Skeletal muscle cell (primary cell): ENCODE data around the gene NODAL.
A peak's percentile ranks its signal among the peaks of the same experiment; 100 is the strongest.

Experiments used
- DNase-seq: peaks from one replicate; pipeline ENCODE4 v3.0.0-alpha.2; 2010; ENCODE audit warnings: low read depth
- H3K4me3 ChIP-seq: 2 replicates; pipeline ENCODE4 v1.5.1; 2011; ENCODE audit warnings: low read depth, mild to moderate bottlenecking, control low read depth, low read length, moderate library complexity

Gene NODAL

DNA sequence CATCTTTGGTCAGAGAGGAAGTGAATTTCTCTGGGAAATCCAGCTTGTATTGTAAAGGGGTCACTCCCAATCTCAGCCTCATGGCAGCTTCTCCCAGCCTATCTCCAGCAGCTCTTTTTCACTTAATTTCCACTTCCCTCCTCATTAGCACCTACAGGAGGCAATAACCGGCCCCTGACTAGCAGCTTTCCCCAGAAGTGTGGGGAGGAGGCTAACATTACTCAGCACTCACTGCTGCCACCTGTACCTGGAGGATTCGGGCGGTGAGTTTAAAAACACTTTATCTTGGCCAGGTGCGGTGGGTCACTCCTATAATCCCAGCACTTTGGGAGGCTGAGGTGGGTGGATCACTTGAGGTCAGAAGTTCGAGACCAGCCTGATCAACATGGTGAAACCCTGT, 3.8 kb downstream of the NODAL start:
- no peak overlapping the region for H3K4me3 ChIP-seq

DNA sequence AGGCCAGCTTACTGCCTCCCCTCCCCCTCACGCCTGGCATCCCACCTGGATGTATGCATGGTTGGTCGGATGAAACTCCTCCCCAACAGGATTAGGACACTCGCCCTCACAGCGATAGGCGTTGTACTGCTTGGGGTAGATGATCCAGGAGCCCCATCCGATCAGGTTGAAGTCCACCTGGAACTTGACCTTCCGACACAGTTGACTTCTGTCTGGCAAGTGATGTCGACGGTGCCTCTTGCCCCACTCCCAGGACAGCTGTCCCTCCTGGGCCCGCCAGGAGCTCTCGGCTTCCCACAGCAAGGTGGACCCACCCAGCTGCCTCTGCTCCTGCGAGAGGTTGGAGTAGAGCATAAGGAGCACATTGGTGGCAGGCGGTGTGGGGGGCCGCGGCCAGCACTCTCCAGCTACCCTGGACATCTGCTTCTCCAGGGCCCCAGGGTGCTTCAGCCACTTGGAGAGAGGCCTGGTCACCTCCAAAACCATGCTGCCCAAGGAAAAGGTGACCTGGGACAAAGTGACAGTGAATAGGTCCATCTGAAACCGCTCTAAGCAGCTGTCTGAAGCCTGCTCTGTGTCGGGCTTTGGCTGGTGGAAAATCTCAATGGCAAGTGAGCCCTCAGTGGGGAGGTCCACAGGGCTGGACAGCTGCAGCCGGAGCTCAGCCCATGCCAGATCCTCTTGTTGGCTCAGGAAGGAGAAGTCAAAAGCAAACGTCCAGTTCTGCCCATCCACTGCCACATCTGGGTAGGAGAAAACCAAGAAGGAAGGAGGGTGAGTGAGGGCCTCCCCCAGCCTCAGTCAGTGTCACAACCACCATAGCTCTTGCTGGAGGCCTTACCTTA, 6.0 kb downstream of the NODAL start:
- no peak overlapping the region for H3K4me3 ChIP-seq
- no peak for DNase-seq

More for the DNA sequence above, 3.8 kb downstream of the NODAL start:
- DNase-seq, result no peak

DNA sequence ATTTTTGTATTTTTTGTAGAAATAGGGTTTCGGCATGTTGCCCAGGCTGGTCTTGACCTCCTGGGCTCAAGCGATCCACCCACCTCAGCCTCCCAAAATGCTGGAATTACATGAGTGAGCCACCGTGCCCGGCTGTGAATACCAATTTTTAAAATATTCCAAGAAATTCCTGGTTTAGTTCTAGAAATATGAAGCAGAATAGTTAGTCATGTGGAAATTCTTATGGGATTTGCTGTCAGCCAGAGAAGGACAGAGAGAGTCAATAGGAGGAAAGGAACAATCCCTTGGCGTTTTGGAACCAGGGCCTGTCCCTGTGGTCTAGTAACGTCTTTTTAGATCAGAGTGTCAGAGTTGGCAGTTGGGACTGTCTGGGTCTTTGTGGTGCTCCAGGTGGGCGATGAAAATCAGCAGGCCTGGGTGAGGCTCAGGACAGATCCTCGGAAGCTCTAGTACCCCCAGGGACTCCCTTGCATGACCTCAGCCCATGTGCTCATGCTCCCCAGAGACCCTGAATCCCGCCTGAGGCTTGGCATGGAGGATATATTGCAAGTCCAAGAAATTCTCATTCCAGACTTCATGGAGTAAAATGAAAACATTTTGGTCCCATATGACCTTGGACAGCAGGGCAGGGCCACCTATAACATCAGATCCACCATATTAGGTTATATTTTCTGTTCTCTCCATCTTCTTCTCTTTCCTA, 7.8 kb downstream of the NODAL start:
- DNase-seq, result no peak
- no peak overlapping the region for H3K4me3 ChIP-seq

DNA sequence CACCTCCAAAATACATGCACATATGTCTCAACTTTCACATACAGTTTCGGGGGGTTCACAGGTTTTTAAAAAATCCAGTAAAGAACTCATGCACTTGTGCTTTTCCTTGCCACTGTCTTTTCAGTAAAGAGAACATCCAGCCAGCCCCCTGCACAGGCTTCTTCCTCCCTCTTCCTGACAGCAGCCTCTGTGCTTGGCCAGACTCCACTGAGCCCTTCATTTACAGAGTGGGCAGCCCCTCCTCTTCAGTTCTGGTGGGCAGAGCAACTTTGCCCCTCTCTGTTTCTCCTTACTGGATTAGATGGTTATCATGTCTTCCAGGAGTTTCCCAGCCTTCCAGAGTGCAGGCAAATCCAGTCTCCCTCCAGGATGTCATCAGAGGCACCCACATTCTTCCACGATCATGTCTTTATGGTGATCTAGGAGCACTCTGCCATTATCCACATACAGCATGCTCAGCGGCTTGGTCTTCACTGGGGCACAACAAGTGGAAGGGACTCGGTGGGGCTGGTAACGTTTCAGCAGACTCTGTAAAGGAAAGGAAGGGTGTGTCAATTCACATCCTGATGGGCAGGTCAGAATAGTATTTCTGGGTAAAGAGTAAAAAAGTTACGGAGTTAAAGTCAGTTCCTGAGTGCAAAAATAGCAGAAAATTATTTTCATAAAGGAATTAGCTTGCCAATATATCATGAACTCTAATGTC, 8.8 kb downstream of the NODAL start:
- no peak for DNase-seq
- no peak overlapping the region for H3K4me3 ChIP-seq

DNA sequence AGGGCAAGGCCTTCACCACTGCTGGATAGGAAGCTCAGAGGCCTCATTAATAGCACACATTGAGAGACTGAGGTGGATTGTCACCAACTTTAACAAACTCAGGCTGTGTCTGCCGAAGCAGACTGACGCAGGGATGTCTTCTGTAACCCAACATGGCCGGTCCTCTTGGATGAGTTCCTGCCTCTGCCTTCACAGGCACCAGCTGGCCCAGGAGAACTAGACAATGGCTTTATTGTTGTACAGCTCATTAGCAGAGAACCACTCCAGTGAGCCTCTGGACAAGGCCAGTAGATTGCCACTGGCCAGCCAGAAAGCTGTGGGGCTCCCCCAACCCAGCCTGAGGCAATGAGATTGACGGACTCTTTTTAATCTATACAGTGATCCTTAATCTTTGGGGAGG, 9.4 kb downstream of the NODAL start:
- no peak for DNase-seq
- no peak overlapping the region for H3K4me3 ChIP-seq

DNA sequence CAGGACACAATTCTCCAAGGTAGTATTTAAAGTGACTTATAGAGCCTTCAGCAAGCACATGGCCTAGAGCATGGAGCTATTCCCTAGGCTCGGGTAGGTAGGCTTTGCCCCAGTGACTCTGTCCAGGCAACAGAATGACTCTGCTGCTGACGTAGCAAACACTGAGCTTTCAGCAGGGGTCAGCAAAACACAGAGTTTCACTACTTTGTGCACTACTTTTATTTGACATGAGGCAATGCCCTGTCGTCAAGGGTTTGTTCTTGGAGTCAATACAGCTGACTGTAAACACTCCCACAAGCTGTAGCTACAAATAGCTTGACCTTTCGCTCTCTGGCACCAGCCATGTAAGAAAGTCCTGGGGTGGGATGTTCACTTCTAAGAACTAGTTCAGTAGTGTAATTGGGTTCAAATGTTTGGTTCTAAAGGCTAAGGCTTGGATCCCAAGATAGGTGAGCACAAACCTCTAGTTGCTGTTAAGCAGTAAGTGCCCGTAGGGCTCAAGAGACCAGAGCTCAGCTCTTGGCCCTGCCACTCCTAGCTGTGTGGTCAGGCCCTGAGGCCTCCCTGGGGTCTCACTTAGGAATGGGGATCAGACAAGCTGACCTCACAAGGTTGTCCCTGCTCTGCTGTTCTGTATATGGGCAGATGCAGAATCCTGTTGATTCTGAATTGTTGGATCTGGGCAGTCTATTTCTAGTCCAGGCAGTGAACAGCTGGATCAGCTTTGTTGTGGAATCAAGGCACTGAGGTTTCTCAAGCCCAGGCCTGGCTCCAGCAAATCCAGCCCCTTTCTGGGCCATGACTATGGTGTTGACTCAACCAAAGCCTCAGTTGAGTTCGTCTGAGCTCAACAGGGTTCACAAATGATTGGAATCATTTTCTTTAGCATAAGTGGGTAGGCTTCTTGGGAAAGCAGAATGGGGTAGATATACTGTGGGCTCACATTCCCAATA, 10.7 kb downstream of the NODAL start:
- peak; percentile 62 for DNase-seq
- no peak overlapping the region for H3K4me3 ChIP-seq

DNA sequence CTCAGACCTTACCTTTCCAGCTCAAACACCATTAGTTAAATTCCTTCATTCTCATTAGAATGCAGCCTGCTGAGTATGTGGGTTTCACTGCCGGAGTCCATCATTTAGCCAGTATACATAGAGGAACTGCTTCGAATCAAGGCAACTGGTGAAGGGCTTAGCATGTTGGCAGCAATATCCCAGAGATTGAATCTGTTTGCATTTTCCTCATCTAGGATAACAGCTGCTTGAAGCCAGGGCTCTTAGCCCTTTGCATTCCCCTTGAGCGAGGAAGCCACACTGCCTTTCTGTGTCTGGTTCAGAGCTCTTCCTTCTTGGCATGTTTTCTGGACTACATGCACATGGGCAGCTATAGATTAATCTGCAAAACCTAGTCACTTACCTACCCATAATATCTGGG, 14.7 kb downstream of the NODAL start:
- DNase-seq, result no peak
- no peak overlapping the region for H3K4me3 ChIP-seq

DNA sequence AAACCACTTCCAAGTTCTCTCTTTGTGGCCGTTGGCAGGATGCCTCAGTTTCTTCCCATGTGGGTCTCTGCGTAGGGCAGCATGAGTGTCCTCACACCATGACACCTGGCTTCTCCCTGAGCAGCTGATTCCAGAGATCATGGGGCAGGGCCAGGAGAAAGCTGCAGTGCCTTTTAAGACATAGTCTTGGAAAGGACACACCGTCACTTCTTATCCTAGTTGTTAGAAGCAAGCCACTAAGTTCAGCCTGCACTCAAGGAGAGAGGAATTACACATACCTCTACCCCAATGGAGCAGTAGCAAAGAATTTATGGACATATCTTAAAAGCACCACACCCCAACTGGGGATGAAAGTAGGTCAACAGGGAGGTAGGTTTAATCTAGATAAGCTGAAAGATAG, 16.4 kb downstream of the NODAL start:
- no peak overlapping the region for H3K4me3 ChIP-seq
- no peak for DNase-seq

DNA sequence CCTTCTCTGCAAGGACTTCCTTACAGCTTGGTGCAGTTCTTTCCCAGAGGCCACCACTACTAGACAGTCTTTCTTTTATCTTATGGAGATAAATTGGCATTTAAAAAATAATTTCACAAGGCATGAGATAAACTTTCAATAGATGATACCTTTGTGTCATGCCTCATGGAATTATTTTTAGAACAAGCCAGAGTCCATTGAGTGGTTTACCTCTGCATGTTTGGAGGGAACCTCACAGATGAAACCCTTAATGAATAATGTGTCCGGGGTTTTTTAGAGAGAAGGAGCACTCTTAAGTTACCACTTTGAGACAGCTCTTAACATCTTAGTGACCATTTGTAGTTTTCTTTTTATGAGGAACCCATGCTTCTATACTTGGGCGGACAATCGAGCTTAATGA, 17.2 kb downstream of the NODAL start:
- no peak overlapping the region for H3K4me3 ChIP-seq
- no peak for DNase-seq

DNA sequence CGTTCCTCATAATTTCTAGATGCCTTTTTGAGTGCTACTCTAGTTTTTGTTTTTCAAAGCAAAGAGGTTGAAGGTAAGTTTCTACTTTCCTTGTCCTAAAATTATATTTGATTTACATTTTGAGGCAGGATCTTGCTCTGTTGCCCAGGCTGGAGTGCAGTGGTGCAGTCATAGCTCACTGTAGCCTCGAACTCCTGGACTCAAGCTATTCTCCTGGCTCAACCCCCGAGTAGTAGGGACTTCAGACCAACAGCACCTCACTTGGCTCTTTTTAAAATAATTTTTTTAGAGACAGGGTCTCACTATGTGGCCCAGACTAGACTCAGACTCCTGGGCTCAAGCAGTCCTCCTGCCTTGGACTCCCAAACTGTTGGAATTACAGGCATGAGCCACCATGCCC, 22.8 kb downstream of the NODAL start:
- no peak for DNase-seq
- H3K4me3 ChIP-seq, result no peak overlapping the region

DNA sequence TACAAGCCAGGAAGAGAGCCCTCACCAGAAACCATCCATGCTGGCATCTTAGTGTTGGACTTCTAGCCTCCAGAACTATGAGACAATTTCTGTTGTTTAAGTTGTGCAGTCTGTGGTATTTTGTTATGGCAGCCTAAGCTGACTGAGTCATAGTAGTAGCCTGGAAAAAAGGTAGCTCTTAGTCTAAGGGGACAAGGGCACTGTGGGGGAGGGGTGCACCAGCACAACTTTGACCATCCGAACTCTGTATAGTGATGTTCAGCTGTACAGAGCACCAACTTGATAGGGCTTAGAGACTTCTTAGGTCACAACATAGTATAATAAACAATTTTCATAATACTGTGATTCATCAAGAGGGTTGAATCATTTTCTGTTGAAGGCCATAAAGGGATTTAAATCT, 23.3 kb downstream of the NODAL start:
- H3K4me3 ChIP-seq, result no peak overlapping the region
- no peak for DNase-seq

DNA sequence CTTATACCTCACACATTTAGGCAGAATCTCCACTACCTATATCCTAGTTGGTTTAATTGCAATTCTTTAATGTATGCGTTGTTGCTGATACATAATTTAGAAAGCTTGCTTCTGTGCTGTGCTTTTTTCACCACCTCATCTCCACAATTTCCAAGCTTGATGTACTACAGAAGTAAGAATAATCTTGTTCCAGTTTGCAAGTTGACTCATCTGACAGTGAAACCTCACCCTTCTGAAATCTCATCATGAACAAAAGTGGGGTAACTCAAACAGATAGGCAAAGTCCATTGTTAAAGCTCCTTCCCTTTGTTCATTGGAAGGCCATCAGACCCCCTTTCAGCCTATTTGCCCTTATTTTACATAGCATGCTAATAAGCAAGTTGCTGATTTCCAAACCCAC, 23.9 kb downstream of the NODAL start:
- DNase-seq, result no peak

DNA sequence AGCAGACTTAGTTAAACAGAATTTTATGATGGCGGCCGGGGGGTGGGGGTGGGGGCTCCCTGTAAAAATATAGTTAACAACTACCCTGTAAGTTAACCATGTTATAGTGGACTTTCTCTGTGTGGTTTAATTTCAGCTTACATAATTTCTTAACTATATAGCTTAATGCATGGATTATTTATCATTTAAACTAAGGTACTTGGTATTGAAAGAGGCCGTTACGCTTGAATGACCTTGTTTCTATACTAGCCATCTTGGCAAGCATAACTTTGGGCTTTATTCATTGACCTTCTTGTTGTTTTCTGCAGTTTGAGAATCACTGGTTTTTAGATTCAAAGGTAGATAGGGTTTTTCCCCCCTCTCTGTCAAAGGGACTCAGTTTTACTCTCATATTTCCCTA, 29.1 kb downstream of the NODAL start:
- no peak for DNase-seq
- no peak overlapping the region for H3K4me3 ChIP-seq

More for the DNA sequence above, 23.9 kb downstream of the NODAL start:
- no peak overlapping the region for H3K4me3 ChIP-seq

DNA sequence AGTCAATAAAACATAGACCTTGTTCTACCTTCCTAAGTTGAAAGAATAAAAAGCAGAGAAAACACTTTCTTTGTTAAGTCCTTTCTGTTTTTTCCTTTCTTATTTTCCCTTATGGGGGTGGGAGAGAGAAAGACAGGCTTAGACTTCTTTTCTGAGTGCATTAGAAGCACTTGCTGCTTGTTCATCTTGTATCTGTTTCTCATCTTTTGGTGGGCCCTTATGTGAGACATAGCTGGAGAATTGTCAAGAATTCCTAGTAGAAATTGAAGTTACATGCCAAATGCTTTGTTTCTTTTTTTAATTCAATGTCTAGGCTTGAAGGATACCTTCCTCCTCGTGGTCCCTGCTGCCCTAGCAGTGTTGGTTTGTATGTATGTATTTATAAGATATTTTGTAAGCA, 30.9 kb downstream of the NODAL start:
- no peak overlapping the region for H3K4me3 ChIP-seq
- no peak for DNase-seq

DNA sequence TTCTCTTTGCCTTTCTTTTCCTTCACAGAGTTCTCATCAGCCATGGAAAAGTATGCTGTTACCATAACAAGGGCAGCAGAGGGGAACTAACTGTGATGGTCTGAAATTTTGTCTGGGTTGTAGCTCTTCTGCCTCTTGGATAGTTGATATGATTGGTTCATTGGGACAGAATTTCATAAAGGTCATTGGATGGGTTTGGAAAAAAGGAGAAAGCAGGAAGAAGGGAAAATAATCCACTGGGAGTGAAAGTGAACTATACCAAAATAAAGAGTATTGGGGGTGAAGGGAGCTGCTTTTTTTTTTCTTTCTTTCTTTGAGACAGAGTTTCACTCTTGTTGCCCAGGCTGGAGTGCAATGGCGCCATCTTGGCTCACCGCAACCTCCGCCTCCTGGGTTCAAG, 31.7 kb downstream of the NODAL start:
- no peak for DNase-seq
- no peak overlapping the region for H3K4me3 ChIP-seq

DNA sequence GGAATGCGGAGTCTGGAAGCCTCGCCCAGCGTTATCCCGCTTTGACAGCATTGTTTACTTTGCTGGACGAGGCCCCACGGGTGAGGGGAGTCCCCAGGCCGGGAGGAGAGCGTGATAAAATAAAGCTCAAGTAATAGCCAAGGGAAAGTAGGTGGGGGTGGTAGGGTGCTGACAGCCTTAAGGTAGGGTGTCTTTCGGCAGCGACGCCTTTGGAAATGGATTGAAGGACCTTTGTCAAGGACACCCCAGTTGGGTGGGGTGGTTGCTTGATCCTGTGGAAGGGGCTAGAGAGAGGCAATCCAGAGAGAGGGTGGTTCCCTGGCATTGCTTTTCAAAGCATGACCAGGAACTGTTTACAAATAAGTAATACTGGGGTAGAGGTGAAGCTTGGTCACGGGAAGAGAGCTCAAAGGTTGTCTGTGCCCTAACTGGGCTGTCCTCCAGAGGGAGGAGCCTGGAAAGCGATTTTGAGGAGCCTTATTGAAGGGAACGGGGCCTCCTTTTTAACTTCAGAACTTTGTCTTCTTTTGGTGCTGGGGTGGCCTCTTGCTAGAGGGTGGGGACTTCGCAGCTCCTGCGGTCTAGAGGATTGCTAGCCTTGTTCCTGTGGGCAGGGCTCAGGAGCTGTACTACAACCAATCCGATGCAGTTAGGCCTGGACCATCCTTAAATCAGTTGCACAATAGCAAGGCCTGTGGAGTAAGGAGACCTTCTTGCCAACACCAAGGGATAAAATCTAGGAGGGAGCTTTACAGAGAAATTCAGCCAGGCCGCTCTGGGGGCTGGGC, 36.2 kb downstream of the NODAL start:
- peak; percentile 95 for DNase-seq
- peak overlapping the region; percentile 87 for H3K4me3 ChIP-seq

DNA sequence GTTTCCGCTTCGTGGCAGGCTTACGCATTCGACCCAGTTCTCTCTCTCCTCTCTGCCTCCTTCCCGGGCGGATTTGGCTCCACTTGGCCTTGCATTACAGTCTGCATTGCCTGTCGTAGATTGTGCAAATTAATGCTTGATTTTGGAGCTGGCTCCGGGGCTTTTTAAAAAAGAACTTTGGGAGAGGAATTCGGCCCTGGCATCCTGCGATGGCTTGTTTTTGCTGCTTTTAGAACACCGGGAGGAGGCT, 36.8 kb downstream of the NODAL start:
- DNase-seq, result no peak
- H3K4me3 ChIP-seq, result peak overlapping the region; percentile 87

DNA sequence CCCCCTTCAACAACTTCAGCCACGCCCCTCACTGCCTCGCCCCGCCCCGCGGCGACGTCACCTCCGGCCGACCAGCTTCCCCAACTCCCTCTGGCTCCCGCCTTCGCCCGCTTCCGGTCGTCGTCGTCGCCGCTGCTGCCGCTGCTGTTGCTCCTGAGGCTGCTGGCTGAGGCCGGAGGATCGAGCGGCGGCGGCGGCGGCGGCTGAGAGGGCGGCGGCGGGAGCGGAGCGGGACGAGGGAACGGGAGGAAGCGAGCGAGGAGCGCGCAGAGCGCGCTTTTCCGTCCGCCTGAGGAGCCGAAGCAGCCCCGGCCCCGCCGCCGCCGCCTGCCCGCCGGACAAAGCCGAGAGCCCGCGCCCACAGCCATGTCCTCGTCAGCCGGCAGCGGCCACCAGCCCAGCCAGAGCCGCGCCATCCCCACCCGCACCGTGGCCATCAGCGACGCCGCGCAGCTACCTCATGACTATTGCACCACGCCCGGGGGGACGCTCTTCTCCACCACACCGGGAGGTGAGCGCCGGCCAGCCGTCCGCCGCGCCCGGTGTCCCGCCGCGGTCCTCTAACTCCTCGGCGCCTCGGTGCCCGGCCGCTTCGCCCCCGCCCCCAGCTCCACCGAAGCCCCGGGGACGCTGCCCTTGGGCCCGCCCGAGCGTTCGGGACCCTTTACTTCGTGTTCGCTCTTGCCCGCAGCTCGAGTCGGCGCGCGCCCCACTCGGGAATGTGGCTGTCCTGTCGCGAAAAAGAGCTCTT, 37.3 kb downstream of the NODAL start, which contains the start of gene EIF4EBP2:
TSS of gene EIF4EBP2 (plus strand) at position 110 of the 751 bp plus-strand sequence. CDS start at position 367, 257 bp downstream.
- peak within 1 kb of the TSS; percentile 87 for H3K4me3 ChIP-seq
- peak; percentile 85 for DNase-seq
